ENCODE results near the gene CACNA1S. TPM values are rescaled to one million over a fixed set of nuclear protein-coding genes. Genes with fewer than 3 reads are reported as not detected.

The CACNA1S gene
- polyA plus RNA-seq, 1 of the 3 experiments (the other 2 are of a cell fraction) = not detected

DNA sequence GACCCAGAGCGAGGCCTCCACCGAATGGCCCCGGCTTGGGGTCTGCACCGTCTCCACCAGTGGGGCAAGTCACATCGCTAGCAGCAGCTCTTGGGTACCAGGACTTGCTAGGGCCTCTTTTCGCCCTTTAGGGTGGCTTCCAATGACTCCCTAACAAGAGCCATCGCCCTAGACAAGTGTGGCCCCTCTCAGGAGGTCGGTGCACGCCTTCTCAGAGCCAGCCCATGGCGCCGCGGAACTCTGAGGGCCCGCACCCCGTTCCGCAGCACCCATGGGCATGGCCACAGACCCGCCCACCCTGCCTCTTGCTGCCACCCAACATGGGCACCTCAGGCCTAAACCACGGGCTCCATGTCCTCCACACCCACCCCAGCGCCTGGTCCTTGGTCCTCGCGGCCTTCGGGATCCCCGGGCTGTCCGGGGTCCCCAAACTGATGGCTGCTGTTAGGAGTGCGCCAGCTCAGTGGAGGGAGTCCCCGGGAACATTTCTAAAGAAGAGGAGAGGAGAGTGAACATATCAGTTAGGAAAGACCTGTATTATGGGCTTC lies 3.2 kb upstream of the CACNA1S start:
- H3K9ac ChIP-seq = no peak overlapping the region
- no peak overlapping the region for H3K4me2 ChIP-seq

DNA sequence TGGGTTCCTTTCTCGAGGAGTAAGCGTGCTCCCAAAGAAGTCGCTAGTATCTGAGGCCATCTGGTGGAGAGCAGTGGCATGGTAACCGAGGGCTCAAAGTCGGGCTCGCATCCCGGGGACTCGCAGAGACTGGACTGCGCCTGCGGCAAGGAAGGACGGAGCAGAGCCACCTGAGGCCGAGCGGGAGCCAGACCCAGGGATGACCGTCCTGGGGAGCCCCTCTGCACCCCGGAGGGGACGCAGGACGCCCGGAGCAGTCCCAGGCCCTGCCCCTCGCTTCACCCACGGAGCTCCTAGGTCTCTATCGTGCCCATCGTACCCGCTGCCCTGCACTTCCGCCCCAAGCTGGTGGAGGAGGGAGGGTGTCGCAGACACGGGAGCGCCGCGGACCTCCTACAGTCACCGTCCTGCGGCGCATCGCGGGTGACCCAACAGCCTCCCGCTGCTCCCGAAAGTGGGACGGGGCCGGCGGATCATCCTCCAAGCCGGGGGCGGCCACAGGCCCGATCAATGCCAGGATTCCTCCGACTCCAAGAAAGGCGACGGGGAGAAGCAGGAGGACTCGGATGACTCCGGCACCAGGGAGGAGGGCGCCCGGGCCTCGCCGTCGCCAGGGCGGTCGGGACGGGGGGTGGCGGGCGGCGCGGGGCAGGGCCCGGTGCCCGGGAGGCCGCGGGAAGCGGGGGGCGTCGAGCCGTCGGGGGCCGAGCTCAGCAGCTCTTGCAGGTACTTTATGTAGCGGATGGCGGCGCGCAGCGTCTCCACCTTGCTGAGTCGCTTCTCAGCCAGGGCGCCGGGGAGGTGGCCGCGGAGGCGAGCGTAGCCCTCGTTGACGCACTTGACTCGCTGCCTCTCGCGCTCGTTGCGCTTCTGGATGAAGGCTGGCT lies 2.3 kb upstream of the CACNA1S start:
- H3K27me3 ChIP-seq (ENCODE audit: insufficient read depth) = peaks cover 5% of the 10 kb centered on the region; the same call in 1 of the 2 replicates
- DNase-seq = peak; percentile 97
- H2AFZ ChIP-seq (ENCODE audit: low read depth) = peak overlapping the region; percentile 98
- ChIA-PET CTCF (interaction anchor here (0.6 to 6.7 kb wide), 41 partner anchors 8 to 555 kb away, joined by 3 to 114 read pairs (median 3); no protein-coding TSS in a partner anchor), POLR2A (interaction anchor here (0.5 to 0.9 kb wide), 2 partner anchors 141 to 143 kb away, joined by 3 read pairs; no protein-coding TSS in a partner anchor)
- H3K9me3 ChIP-seq = no peaks in the 10 kb centered on the region
- H3K9ac ChIP-seq = peak overlapping the region; percentile 73
- peak overlapping the region; percentile 65 to 97 for H3K4me3 ChIP-seq (ENCODE audit: low read depth in 2 of 2, low read length in 1 of 2)
- H3K4me2 ChIP-seq = peak overlapping the region; percentile 87
- no peaks in the 10 kb centered on the region for H3K9me2 ChIP-seq
- no peaks in the 10 kb centered on the region for H3F3A ChIP-seq (replicated peaks; ENCODE audit: insufficient read depth)
- H3K27ac ChIP-seq (ENCODE audit: low read depth in 2 of 2, low read length in 1 of 2) = peak overlapping the region in 1 of 2 experiments; percentile 39; a peak in 1 of 4 replicates
- H3K4me1 ChIP-seq (ENCODE audit: control insufficient read depth in 1 of 2, insufficient read depth in 2 of 2, low read depth in 1 of 2, low read length in 1 of 2) = peaks cover 0 to 7% of the 10 kb centered on the region in 2 experiments; a peak in 1 of 4 replicates
- no peaks in the 10 kb centered on the region for H3K79me2 ChIP-seq (ENCODE audit: insufficient read depth)
- H3K36me3 ChIP-seq (replicated peaks in 1 of 2; ENCODE audit: control insufficient read depth in 1 of 2, insufficient read depth in 2 of 2, low read length in 1 of 2) = no peaks in the 10 kb centered on the region
- WGBS (ENCODE audit: low lambda C conversion rate) = 34% methylated on average over 20 of the region's 88 CpGs
- no peaks in the 10 kb centered on the region for H4K20me1 ChIP-seq (ENCODE audit: insufficient read depth)
- TF ChIP-seq POLR2AphosphoS5 (IDR thresholded peaks at IDR 0.05; ENCODE audit: low read depth, low read length) (0 out of 2 replicates have a peak, but pooled peaks have one; percentile 33), RCOR1 (IDR thresholded peaks at IDR 0.05; ENCODE audit: low read length) (peak; percentile 74), SIN3A (IDR thresholded peaks at IDR 0.05; ENCODE audit: borderline replicate concordance, low read depth, low read length) (no peak), YY1 (IDR thresholded peaks at IDR 0.05; ENCODE audit: low read depth) (peak; percentile 13; the same call in 1 of the 2 replicates), TCF12 (IDR thresholded peaks at IDR 0.05) (0 out of 2 replicates have a peak, but pooled peaks have one; percentile 16), GABPA (IDR thresholded peaks at IDR 0.05; ENCODE audit: low read depth) (no peak; the same call in 1 of the 2 replicates), RAD21 (IDR thresholded peaks at IDR 0.05; ENCODE audit: low read length) (peak; percentile 95), NRF1 (IDR thresholded peaks at IDR 0.05; ENCODE audit: low read depth, low read length) (peak; percentile 35; the same call in 1 of the 2 replicates), TAF1 (IDR thresholded peaks at IDR 0.05; ENCODE audit: borderline replicate concordance, low read depth, low read length) (peak; percentile 48; the same call in 1 of the 2 replicates), ELF1 (IDR thresholded peaks at IDR 0.05) (peak; percentile 73; the same call in 1 of the 2 replicates), SMC3 (IDR thresholded peaks at IDR 0.05; ENCODE audit: low read depth, low read length) (peak; percentile 95)
- TF ChIP-seq, protein P1, sequence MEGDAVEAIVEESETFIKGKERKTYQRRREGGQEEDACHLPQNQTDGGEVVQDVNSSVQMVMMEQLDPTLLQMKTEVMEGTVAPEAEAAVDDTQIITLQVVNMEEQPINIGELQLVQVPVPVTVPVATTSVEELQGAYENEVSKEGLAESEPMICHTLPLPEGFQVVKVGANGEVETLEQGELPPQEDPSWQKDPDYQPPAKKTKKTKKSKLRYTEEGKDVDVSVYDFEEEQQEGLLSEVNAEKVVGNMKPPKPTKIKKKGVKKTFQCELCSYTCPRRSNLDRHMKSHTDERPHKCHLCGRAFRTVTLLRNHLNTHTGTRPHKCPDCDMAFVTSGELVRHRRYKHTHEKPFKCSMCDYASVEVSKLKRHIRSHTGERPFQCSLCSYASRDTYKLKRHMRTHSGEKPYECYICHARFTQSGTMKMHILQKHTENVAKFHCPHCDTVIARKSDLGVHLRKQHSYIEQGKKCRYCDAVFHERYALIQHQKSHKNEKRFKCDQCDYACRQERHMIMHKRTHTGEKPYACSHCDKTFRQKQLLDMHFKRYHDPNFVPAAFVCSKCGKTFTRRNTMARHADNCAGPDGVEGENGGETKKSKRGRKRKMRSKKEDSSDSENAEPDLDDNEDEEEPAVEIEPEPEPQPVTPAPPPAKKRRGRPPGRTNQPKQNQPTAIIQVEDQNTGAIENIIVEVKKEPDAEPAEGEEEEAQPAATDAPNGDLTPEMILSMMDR (IDR thresholded peaks at IDR 0.05) = peak; percentile 85
- TF ChIP-seq, protein P2, sequence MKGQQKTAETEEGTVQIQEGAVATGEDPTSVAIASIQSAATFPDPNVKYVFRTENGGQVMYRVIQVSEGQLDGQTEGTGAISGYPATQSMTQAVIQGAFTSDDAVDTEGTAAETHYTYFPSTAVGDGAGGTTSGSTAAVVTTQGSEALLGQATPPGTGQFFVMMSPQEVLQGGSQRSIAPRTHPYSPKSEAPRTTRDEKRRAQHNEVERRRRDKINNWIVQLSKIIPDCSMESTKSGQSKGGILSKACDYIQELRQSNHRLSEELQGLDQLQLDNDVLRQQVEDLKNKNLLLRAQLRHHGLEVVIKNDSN (IDR thresholded peaks at IDR 0.05; ENCODE audit: borderline replicate concordance, low read depth) = 0 out of 2 replicates have a peak, but pooled peaks have one; percentile 7
- TF ChIP-seq, protein P3, sequence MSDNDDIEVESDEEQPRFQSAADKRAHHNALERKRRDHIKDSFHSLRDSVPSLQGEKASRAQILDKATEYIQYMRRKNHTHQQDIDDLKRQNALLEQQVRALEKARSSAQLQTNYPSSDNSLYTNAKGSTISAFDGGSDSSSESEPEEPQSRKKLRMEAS (IDR thresholded peaks at IDR 0.05; ENCODE audit: low read depth) = peak; percentile 81

More for the DNA sequence above, 3.2 kb upstream of the CACNA1S start:
- no peak for DNase-seq
- TF ChIP-seq TEAD4 (IDR thresholded peaks at IDR 0.05; ENCODE audit: borderline replicate concordance, insufficient read depth) (no peak), SMC3 (IDR thresholded peaks at IDR 0.05; ENCODE audit: low read depth, low read length) (no peak), CHD2 (IDR thresholded peaks at IDR 0.05; ENCODE audit: low read length, partially characterized antibody) (no peak), FOSL2 (IDR thresholded peaks at IDR 0.05; ENCODE audit: borderline replicate concordance, low read depth) (no peak), ELF1 (IDR thresholded peaks at IDR 0.05) (no peak), FOXM1 (IDR thresholded peaks at IDR 0.05; ENCODE audit: low read depth) (no peak), NRF1 (IDR thresholded peaks at IDR 0.05; ENCODE audit: low read depth, low read length) (no peak), RFX5 (IDR thresholded peaks at IDR 0.05; ENCODE audit: low read length) (no peak), GABPA (IDR thresholded peaks at IDR 0.05; ENCODE audit: low read depth) (no peak), MEF2A (IDR thresholded peaks at IDR 0.05; ENCODE audit: borderline replicate concordance, low read depth) (no peak)
- TF ChIP-seq, protein P4, sequence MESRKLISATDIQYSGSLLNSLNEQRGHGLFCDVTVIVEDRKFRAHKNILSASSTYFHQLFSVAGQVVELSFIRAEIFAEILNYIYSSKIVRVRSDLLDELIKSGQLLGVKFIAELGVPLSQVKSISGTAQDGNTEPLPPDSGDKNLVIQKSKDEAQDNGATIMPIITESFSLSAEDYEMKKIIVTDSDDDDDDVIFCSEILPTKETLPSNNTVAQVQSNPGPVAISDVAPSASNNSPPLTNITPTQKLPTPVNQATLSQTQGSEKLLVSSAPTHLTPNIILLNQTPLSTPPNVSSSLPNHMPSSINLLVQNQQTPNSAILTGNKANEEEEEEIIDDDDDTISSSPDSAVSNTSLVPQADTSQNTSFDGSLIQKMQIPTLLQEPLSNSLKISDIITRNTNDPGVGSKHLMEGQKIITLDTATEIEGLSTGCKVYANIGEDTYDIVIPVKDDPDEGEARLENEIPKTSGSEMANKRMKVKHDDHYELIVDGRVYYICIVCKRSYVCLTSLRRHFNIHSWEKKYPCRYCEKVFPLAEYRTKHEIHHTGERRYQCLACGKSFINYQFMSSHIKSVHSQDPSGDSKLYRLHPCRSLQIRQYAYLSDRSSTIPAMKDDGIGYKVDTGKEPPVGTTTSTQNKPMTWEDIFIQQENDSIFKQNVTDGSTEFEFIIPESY (IDR thresholded peaks at IDR 0.05; ENCODE audit: borderline replicate concordance, low read depth) = no peak
- Histone ChIP-seq H3K27me3 (ENCODE audit: insufficient read depth) (peaks cover 5% of the 10 kb centered on the region; the same call in 1 of the 2 replicates), H2AFZ (ENCODE audit: low read depth) (no peak overlapping the region), H3K27ac (ENCODE audit: low read depth in 2 of 2, low read length in 1 of 2) (no peak overlapping the region), H3K79me2 (ENCODE audit: insufficient read depth) (no peaks in the 10 kb centered on the region), H3F3A (replicated peaks; ENCODE audit: insufficient read depth) (no peaks in the 10 kb centered on the region), H4K20me1 (ENCODE audit: insufficient read depth) (no peaks in the 10 kb centered on the region), H3K36me3 (replicated peaks in 1 of 2; ENCODE audit: control insufficient read depth in 1 of 2, insufficient read depth in 2 of 2, low read length in 1 of 2) (no peaks in the 10 kb centered on the region), H3K9me2 (no peaks in the 10 kb centered on the region), H3K9me3 (no peaks in the 10 kb centered on the region), H3K4me3 (ENCODE audit: low read depth in 2 of 2, low read length in 1 of 2) (no peak overlapping the region), H3K4me1 (ENCODE audit: control insufficient read depth in 1 of 2, insufficient read depth in 2 of 2, low read depth in 1 of 2, low read length in 1 of 2) (peaks cover 0 to 7% of the 10 kb centered on the region in 2 experiments; a peak in 1 of 4 replicates)
- ChIA-PET POLR2A (no interaction called here), CTCF (interaction anchor here (1.1 to 6.7 kb wide), 13 partner anchors 11 to 556 kb away, joined by 3 to 114 read pairs (median 5); partner anchors contain the start of gene ASCL5)
- WGBS (ENCODE audit: low lambda C conversion rate) = 96% methylated on average over 10 of the region's 25 CpGs

All from SK-N-SH (cell line).